ENCODE measurements around the gene EMP2.

Gene EMP2

DNA sequence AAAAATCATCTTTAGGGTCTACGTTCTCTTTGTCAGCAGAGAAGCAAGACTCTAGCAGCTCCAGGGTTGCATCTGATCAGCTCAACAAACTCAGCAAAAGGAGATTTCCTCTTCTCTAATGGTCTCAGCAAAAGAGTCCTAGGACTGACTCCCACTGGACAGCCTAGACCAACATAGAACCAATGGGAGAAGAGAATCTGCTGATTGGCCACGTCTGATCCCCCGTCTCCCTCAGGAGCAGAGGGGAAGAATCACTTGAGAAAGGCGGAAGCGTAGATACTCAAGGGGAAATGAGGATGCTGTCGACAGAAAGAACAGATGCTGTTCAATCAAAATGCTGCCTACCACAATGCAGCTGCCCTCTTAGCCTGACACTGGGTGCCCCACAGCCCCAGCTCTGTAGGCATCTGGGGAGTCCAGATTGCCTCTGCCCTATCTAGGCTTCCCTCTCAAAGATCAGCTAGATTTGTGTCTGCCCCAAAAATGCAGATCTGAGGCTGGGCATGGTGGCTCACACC is 31.5 kb upstream of the EMP2 start:
- Histone ChIP-seq H3K27ac (no peak overlapping the region), H3K4me3 (no peak overlapping the region)

DNA sequence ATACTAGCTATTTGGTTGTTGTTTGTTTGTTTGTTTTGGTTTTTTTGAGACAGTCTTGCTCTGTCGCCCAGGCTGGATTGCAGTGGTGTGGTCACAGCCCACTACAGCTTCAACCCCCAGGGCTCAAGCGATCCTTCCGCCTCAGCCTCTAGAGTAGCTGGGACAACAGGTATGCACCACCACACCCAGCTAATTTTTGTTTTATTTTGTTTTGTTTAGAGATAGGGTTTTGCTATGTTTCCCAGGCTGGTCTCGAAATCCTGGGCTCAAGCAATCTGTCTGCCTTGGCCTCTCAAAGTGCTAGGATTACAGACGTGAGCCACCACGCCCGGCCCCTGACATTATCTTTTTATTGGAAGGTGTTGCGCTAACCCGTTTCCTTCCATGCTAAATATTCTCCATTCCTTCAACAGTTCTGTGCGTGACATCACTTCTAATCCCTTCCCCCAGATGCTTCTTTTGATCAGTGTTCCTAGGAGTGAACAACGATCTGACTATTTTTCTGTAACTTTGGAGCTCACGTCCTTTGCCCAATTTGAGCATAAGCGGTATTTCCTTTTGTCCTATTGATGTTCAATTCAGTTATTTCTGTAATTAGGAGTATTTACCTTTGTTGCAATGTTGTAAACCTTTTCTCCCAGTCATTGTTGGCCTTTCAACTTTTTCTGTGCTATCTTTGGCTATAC is 30.2 kb upstream of the EMP2 start:
- H3K27ac ChIP-seq: peak overlapping the region in 1 of 21 experiments; percentile 27

DNA sequence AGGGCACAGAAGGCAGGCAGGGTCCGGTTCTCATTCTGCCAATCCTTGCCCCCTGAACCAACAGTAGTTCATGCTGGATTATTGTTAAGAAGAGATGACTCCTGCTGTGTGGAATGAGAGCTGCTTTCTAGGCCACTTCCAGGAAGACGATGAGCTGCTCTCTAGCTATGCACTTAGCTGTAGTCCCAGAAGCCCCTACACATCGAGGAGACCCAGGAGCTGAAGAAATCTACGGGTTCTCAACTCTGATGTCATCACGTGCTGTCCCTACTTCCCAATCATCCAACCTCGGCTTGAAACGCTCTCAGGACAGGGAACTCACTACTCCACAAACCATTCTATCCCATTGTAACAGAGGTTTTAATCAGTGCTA is 29.0 kb upstream of the EMP2 start:
- no peak overlapping the region for H3K4me3 ChIP-seq
- H3K27ac ChIP-seq: peak overlapping the region in 5 of 21 experiments; percentile 11 to 63 (median 39)

More for the DNA sequence above, 30.2 kb upstream of the EMP2 start:
- no peak overlapping the region for H3K4me3 ChIP-seq

DNA sequence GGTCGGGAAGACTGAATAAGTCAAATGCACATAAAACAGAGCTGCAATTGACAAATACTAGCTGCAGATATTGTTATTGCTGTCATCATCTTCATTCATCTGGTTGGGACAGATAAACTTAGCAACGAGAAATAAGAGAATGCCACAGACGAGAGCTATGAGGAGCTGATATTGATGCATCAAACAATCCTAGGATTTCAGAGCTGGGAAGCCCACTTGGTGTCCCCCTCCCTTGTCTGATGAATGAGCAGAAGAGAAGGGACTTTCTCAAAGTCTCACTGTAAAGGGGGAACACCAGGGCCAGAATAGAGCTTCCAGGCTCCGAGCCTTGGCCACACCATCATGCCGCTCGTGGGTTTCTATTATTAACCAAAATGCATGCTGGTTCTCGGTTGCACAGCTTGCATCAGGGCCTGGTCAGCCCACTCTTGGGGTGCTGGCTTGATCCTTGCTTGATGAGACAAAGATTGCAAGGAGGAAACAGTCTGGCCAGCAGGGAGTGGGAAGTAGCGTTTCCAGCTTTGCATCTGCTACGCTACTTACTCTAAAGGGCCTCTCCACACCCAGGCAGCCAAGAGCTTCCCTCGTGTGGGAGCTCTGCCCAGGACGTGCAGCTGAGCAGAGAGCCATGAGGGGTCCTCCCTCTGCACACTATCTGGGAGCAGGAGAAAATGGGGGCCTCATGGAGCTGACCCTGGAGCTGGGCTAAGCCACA is 28.4 kb upstream of the EMP2 start:
- Histone ChIP-seq H3K4me3 (no peak overlapping the region), H3K27ac (peak overlapping the region in 4 of 21 experiments; percentile 5 to 57 (median 32))

DNA sequence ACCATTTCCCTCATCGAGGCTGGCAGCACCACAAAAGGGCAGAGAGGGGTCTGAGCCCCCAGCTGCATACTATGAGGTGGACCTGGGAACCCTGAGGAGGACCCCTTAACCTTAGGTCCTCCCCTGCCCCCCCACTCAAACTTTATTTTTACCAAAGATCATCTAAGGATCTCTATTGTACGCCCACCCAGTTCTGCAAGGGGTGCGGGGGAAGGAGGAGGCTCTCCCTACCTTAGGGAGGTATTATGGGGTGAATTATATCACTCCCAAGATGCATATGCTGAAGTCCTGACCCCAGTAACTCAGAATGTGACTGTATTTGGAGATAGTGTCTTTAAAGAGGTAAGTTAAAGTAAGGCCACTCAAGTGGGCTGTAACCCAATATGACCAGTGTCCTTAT is 26.8 kb upstream of the EMP2 start:
- Histone ChIP-seq H3K27ac (no peak overlapping the region), H3K4me3 (no peak overlapping the region)

DNA sequence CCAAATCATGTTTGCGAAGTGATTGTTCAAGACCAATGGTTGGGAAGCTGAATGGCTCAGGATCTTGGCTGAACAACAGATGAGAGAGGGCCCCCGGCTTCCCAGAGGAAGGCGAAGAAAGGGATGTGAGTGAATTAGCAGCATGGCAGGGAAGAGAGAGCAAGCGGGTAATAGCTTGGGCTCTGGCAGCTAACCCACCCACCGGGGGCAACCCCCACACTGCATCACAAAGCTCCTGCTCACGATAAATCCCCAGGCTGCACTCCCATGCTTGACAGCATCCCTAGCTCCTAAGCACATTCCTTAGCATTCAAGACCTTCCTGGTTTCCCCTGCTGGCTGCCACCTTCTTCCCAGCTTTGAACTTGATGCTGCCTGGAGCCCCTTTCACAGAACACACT is 26.2 kb upstream of the EMP2 start:
- Histone ChIP-seq H3K27ac (no peak overlapping the region), H3K4me3 (no peak overlapping the region)

DNA sequence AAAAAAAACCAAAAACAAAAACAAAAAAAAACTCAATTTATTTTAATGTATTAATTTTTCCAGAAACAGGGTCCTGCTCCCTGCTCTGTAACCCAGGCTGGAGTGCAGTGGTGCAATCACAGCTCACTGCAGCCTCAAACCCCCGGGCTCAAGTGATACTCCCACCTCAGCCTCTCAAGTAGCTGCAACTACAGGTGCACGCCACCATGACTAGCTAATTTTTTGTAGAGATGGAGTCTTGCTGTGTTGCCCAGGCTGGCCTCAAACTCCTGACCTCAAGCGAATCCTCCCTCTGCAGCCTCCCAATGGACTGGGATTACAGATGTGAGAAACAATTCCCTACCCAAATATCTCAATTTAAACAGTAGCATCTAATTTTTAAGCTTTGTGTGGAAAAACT is 25.2 kb upstream of the EMP2 start:
- Histone ChIP-seq H3K27ac (no peak overlapping the region), H3K4me3 (no peak overlapping the region)

DNA sequence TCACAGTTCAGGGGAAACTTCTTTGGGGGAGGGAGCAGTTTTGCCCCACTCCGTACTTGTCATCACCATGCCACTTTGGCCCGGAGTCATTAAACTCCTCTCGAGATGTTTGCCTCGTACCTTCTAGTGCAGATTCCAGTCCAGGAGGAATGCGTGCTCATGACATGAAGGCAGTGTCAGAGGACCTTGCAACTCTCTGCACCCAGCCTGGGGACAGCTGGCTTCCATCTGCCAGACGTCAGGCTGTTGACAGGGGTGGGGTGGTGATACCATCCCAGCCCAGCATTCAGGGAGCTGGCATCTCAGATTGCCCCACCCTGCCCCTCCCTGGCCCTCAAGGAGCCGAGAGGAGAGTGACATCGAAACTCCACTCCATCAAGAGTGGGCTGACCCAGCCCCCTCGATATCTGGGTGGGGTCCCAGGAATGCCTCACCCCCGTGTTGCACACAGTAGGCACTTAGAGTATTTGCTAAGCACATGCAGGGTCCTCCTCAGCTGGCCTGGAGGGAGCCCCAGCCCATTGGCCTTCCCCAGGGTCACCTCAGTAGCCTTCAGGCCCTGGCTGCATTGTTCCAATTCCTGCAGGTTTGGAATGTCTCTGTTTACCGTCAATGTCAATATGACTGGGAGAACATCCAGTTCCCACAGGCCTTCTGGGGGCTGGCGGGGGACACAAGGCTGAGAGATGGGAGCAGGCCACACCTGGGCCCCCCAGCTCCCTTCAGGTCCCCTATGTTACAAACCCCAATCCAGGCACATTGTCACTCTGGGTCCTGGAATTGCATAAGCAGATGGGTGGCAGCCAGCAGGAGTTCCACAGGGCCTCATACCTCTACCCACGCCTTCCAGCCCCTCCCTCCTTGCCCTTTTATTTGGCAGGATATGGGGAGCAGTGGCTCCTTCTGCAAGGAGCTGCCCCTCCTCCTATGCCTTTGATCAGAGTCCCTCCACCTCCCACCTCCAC is 21.3 kb upstream of the EMP2 start:
- Histone ChIP-seq H3K4me3 (no peak overlapping the region), H3K27ac (peak overlapping the region in 19 of 21 experiments; percentile 5 to 82 (median 58))

DNA sequence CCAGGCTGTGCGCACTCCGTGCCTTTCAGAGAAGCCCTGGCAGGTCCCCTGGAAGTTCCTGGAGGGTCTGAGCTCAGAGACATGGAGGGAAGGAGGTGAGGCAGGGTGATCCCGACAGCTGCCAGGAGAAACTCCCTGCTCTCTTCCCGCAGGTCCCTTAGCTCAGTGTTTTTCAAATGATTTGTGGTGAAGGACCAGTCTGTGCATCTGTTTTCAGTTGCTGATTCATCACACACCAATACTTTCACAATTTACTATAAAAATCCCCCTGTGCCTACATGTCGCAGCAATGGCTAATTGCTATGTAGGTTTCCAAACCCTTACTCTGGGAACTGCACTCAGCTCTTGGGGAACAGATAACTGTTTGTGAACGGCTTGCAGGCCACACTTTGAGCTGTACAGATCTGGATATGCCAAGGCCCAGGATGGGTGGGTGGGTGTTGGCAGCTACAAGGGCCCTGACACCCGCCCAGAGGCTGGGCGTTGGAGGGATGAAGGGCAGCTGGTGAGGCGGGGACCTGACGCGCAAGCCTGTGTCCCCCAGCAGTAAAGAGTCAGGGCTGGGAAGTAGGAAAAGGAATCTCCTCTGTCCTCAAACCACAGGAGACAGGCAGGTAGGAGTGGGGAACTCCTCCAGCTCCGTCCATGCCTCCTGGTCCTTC is 20.5 kb upstream of the EMP2 start:
- Histone ChIP-seq H3K4me3 (no peak overlapping the region), H3K27ac (peak overlapping the region in 20 of 21 experiments; percentile 12 to 82 (median 58))

DNA sequence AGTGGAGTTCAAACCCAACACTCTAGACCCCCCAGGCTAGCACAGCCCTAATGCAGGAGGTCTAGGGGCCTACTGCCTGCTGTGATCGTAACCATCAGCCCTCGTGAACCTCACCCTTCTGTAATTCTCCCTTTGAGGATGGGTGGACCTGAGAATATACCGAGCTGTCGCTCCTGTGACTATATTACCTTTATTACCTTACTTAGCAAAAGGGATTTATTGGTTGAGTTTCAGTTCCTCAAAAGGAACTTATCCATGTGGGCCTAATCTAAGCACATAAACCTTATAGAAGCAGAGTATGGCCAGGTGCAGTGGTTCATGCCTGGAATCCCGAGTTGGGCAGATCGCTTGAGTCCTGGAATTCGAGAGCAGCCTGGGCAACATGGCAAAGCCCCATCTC is 19.2 kb upstream of the EMP2 start:
- Histone ChIP-seq H3K27ac (peak overlapping the region in 4 of 21 experiments; percentile 3 to 82 (median 12)), H3K4me3 (no peak overlapping the region)

DNA sequence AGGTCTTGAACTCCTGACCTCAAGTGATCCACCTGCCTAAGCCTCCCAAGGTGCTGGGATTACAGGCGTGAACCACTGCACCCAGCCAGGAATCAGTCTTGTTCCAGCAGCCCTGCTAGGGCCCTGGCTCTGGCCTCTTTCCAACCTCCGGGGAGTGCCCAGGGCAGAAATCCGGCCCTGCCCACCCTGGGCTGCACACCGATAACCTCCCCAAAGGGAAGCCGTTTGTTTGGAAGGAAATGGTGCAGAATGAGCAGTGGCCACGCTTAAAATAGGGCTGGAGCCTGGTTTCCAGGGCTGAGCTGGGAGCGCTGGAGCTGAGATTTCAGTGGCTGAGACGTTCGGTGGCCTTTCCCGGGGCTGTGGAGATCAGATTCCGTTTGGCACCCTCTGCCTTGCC is 17.8 kb upstream of the EMP2 start:
- H3K4me3 ChIP-seq: no peak overlapping the region
- peak overlapping the region in 6 of 21 experiments; percentile 2 to 55 (median 40) for H3K27ac ChIP-seq

DNA sequence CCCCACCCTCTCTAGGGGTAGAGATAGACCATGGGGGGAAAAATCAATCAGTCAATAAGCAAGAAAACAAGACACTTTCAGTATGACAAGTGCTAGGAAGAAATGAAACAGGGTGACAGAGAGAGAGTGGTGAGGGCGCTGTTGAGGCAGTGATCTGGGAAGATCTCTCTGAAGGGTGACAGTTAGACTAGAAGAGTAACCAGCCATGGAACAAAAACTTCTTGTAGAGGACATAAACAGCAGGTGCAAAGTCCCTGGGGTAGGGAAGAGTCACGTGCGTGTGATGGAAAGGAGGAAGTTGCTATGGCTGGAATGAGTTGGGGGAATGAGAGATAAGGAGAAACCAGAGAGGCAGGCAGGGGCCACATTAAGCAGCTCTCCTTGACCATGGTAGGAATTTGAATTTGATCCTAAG is 16.8 kb upstream of the EMP2 start:
- H3K27ac ChIP-seq: no peak overlapping the region
- H3K4me3 ChIP-seq: no peak overlapping the region

DNA sequence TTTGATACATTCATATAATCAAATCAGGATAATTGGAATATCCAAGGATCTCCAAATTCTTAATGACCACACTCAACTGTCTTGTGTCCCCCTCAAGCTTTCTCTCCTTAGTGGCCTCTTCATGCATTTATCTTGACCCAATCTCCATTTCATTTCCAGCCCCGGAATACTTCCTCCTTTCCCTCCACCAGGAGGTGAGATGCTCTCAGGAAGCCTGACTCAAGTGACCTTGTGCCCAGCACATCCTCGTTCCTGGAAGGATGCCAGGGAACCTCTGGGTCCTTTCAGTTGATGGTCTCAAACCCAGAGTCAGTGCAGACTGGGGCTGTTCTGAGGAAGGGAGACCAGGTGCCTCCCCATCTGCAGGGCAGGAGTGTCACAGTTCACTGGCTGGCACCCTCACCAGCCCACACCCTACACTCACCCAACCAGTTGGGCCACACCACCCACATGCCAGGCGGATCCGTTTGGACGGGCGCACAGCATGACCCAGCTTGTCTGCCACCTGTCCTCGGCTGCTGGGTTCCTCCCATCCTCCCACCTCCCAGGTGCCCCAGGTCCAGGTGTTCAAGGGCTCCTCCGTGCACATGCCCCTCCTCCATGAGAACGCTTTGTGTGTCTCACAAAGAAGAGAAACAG is 14.0 kb upstream of the EMP2 start:
- no peak overlapping the region for H3K4me3 ChIP-seq
- H3K27ac ChIP-seq: peak overlapping the region in 13 of 21 experiments; percentile 4 to 81 (median 42)

DNA sequence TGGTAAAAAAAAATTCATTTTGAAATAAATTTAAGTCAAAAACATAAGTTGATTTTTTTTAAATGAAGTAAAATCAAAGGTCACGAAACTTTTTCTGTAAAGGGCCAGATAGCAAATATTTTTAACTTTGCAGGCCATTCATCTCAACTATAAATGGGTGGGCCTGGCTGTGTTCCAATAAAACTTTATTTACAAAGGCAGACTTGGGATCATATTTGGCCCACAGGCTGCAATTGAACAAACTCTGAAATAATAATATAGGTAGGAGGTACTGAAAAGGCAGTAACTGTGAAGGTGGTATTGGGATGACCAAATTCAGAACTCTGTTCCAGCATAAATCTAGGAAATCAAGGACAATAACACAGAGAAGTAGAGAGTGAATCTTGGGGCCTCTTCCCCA is 12.2 kb upstream of the EMP2 start:
- no peak overlapping the region for H3K4me3 ChIP-seq

DNA sequence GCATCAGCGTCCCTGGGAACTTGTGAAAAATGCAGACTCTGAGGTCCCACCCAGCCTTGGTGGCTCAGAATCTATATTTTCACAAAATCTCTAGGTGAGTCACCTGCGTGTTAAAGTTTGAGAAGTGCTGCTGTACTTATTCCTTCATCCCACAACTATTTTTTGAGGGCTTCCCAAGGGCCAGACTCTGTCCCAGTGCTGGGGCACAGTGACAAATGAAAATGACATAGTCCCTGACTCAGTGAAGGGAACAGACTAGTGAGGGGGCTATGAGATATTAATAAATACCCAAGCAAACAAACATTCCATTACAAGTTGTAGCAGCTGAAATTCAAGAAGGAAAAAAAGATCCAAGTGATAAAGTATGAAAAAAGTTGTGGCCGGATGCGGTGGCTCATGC is 9.9 kb upstream of the EMP2 start:
- Histone ChIP-seq H3K27ac (no peak overlapping the region), H3K4me3 (no peak overlapping the region)

More for the DNA sequence above, 12.2 kb upstream of the EMP2 start:
- H3K27ac ChIP-seq: no peak overlapping the region

DNA sequence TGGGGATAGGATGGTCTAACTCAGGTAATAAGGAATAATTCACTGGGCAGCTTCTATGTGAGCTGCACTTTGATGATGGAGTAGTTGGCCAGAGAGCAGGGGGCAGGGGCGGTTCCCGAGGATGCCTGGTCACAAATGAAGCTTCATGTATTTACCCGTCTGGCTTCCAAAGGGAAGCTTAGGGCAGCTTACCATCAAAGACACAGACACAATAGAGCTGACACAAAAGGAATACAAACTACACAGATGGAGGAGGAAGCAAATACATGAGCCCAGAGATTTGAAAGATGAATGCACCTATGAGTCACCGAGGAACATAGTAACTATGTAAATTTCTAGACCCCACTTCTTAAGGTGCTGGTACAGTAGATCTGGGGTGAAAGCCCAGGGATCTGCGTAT is 8.7 kb upstream of the EMP2 start:
- no peak overlapping the region for H3K27ac ChIP-seq
- H3K4me3 ChIP-seq: no peak overlapping the region

DNA sequence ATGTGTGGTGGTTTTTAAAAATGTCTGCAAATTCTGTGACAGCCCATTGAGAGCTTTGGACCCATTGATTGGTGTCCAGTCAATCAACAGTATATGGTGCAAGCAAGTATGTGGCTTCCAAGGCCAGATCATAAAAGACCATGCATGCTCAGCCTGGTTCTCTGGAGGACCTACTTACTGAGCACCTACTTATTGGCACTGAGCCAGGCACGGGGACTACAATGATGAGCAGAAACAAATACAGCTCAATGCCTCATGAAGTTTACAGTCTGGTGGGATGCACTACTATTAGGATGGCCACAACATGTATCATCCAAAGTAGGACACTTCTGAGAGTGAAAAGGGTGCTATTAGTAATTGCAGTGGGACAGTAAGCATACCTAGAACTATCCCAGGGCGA is 7.2 kb upstream of the EMP2 start:
- H3K27ac ChIP-seq: no peak overlapping the region
- H3K4me3 ChIP-seq: no peak overlapping the region

DNA sequence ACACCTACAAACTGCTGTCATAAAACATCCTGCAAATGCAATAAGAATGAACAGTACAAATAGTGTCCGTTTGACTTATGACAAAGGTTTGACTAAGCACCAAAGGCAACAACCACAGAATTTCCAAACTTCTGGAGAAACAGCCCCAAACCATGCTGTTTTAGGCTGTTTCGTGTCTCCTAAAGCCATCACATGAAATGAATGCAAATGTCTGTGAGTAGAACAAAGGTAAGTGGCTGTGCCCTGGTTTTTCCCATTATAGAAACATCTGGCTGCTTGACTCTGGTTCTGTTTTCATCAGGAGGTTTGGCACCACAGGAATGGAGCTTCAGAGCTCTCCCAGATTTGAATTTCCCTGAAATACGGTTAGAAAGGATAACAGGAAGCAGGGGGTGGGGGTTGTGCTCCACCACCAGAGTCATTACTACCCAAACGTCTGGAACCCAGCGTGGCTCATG is 4.6 kb upstream of the EMP2 start:
- Histone ChIP-seq H3K27ac (peak overlapping the region in 4 of 21 experiments; percentile 15 to 44 (median 35)), H3K4me3 (no peak overlapping the region)

DNA sequence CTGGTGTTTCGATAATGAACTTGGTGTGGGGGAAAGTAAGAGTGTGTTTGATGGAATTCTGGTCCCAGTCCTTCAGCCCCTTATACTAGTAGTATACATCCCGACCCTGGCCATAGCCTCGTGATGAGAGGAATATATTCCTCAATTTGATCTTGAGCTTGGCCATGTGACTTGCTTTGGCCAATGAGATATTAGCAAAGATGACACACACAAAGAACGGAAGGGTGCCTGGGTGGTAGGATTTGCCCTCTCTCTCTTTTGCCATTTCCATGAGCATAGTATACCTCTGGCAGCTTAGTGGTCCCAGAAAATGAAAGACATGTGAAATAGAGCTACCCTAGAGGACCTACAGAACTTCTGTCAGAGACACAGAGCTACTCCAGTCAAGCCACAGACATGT is 2.9 kb upstream of the EMP2 start:
- no peak overlapping the region for H3K27ac ChIP-seq
- no peak overlapping the region for H3K4me3 ChIP-seq

Measured in skin epidermis (tissue), 12 donors.